HuH-7.5 (cell line): ENCODE results near the gene GDF10.
A peak's percentile ranks its signal among the peaks of the same experiment; 100 is the strongest.

Experiments used
- DNase-seq: peaks from one replicate; pipeline ENCODE4 v3.0.0; 2011; ENCODE audit warnings: low spot score

GDF10 gene

DNA sequence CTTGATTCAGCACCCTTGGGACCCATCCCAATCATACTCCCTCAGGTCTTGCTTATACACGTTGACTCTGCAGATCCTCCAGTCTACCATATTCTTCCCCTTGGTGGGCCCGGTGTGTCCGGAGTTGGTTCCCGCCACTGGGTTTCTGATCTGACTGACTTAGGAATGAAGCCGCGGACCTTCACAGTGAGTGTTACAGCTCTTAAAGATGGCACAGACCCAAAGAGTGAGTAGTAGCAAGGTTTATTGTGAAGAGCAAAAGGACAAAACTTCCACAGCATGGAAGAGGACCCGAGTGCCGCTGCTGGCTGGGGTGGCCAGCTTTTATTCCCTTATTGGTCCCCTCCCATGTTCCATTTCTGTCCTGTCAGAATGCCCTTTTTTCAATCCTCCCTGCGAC lies 5.9 kb upstream of the GDF10 start:
- no peak for DNase-seq

DNA sequence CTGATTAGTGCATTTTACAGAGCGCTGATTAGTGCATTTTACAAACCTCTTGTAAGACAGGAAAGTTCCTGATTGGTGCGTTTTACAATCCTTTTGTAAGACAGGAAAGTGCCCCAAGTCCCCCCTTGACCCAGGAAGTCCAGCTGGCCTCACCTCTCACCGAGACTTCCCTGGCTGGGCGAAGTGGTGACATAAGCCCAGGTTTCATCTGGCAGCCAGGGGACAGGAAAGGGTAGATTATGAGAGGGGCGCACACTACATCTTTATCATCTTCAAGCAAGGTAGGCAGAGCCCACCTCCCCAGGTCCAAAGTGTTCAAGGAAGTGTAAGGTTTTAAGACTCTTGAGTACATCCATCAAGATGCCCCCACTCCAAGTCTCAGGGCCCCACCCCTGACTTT lies 5.5 kb upstream of the GDF10 start:
- no peak for DNase-seq

GRCh38 chr10:47295411-47295810 lies 4.6 kb upstream of the GDF10 start:
- no peak for DNase-seq

DNA sequence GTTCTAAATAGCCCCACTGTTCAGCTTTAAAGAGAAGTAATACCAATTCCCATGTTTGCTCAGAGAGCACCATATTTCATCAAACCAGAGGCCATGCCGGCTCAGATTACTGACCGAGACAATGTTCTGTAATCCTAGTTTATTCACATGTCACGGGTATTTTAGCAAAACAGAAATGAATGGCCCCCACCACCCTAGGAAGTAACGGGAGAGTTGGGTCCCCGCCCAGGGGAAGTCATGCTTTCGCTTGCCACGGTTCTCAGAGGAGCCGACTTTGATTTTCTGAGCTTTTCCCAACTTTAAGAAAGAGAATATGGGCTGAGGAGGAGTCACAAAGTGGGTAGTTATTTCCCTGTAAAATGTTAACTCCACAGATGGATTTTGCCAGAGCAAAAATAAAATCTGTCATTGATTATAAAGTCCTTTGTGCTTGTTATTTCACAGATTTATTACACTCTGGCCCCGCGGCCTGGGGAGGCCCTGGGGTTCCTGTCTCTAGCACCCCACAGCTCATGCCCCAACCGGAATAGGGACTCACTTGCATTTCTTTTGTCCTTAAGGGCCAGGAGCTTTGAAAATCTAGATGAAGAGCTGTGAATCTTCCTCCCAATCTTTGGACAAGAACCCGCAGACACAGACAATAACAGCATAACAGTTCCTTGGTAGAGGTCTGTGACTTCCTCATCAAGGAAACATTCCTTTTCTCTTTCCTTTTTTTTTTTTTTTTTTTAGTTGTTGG lies 3.7 kb upstream of the GDF10 start:
- no peak for DNase-seq

DNA sequence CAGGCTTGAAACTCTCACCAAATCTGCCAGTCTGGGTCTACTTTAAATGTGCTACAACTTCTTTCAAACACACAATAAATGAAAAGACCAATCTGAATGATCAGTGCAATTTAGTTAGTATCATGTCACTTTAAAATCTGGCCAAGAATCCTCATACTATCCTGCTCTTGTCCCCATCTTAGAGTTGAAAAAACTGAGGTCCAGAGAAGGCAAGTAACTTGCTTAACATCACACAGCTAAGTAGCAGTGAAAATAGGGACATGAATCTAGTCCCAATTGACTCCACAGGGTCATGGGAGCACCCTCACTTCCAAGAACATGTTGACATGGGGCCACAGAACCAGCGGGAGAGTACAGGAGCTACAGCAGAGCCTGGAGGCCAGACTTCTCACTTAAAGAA lies 3.1 kb upstream of the GDF10 start:
- no peak for DNase-seq

- DNase-seq, result no peak
These were observed 2.0 kb upstream of the GDF10 start for GRCh38 chr10:47297866-47298540.

GRCh38 chr10:47298715-47299114 lies 1.3 kb upstream of the GDF10 start:
- DNase-seq, result no peak

DNA sequence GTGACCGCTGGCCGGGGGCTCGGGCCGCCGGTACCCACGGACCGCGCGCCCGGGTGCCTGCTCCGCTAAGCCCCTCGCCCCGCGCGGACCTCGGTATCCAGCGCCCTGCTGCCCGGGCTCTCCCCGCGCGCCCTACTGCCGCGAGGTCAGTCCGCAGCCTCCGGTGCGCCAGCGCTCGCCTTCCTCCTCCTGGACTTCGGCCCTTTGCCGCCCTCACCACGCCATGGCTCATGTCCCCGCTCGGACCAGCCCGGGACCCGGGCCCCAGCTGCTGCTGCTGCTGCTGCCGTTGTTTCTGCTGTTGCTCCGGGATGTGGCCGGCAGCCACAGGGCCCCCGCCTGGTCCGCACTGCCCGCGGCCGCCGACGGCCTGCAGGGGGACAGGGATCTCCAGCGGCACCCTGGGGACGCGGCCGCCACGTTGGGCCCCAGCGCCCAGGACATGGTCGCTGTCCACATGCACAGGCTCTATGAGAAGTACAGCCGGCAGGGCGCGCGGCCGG lies 483 bp downstream of the GDF10 start:
- DNase-seq, result peak; percentile 29

DNA sequence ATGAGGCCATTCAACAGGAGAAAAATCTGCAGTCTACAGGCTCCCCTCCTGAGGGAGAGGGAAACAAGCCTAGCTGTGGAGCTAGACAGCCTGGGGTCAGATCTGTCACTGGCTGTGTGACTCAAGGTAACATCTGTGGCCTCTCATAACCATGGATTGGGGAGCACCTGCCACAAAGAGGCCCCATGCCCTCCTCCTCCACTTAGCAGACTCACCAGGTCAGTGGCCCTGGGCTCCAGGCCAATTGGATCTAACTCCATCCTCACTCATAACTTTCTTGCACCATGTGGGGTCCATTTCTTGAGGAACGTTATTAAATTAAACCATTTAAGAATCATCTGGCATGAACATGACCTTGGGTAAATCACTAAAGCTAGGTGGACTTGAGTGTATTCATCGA lies 1.8 kb downstream of the GDF10 start:
- DNase-seq, result no peak

DNA sequence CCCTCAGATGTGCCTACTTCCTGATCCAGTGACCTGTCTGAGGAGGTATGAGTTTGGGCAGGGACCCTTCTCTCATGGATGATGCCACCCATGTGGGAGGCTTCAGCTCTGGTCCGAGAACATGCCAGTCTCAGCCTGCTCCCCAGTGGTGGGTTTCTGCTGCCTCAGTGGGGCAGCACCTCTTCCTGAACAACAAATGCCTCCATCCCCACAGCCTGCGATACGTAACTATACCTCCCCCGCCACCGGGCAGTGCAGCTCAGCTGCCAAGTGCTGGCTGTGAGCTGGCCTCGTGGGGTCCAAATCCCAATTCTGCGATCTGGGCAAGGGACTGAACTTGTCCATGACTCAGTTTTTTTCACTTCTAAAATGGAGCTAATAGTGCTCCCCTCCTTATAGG lies 3.1 kb downstream of the GDF10 start:
- no peak for DNase-seq

GRCh38 chr10:47303866-47304265 lies 3.9 kb downstream of the GDF10 start:
- no peak for DNase-seq

DNA sequence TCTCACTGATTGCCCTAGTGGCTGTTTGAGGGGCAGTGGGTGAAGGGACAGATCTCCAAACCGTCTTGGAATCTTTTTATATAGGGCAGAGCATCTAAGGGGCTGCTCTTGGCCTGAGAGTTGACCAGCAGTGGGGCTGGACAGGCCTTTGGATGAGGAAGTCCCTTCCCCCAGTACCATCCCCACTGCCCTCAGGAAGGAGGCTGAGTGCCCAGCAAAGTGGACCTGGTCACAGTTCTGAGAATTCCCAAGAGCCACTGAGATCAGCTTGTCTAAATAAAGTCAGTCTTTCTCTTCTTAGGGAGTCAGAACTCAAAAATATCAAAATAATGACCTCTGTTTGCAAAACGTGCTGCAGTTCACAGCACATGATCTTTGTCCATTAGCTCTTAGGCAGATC lies 5.6 kb downstream of the GDF10 start:
- DNase-seq, result no peak

DNA sequence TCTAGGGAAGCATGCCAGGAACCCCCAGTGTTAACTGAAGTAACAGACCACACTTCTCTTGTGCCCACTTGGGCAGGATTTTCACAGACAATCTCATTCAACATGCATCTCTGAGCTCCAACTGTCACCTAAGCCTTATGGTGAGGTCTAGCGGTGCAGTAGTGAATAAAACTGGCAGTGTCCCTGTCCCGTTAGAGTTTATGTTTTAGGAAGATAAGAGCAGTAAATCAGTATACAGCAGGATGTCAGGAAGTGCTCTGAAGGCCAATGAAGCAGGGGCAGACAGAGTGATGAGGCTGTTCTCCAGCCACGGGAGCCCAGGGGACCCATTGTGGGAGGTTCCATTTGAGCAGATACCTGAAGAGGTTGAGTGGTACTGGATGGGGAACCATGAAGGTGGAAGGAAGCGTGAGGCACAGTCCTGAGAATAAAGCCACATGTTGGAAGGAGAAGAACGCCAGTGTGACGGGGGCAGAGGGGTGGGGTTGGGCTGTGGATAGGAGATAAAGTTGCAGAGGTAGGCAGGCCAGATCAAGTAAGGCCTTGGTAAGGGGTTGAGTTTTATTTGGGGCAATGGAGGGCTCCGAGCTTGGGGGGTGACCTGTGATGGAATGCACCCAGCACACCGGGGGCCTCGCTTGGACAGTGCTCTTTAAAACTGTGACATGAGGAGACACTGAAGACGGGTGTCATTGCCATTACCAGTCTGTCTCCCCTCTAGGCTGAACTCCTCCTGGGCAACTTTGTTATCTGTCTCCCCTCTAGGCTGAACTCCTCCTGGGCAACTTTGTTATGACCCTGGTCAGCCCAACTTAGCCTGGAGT lies 6.6 kb downstream of the GDF10 start:
- no peak for DNase-seq

DNA sequence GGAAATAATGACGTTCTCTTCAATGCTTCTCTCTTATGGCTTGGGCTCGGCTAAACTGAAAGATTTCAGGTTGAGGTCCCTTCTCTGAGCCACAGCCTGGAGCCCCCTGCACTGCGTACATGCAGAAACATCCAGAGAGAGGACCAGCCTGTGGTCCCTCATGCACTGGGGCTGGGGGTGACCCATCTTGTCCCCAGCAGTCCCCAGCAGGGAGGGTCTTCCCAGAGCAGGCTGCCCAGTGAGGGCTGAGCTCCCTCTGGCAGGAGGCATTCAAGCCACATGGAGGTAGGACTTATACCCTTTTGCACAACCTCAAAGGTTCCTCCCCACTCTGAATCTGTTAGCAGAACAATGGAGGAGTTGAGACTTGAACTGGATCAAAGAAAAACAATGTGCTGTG lies 7.4 kb downstream of the GDF10 start:
- no peak for DNase-seq

GRCh38 chr10:47308775-47309174 lies 8.8 kb downstream of the GDF10 start:
- DNase-seq, result no peak

DNA sequence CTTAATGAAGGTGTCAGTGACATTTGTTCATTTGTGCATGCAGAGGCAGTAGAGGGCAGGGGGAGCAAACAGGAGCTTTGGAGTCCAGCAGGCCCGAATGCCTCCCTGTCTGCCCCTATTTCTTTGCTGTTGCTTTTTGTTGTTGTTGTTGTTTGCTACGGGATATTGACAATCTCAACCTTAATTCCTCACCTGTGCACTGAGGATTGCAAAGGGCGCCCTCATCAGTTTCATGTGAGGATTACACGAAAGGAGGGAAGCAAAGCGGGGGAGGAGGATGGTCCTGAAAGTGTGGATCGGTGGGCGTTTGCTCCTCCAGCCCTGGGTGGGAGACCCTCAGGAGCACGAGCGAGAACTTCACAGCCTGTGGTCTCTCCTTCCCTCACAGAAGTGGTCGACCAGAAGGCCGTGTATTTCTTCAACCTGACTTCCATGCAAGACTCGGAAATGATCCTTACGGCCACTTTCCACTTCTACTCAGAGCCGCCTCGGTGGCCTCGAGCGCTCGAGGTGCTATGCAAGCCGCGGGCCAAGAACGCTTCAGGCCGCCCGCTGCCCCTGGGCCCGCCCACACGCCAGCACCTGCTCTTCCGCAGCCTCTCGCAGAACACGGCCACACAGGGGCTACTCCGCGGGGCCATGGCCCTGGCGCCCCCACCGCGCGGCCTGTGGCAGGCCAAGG lies 9.6 kb downstream of the GDF10 start:
- DNase-seq, result no peak

- no peak for DNase-seq
These were observed 10.1 kb downstream of the GDF10 start for GRCh38 chr10:47310090-47310505.

GRCh38 chr10:47311193-47311931 lies 11.4 kb downstream of the GDF10 start:
- no peak for DNase-seq

DNA sequence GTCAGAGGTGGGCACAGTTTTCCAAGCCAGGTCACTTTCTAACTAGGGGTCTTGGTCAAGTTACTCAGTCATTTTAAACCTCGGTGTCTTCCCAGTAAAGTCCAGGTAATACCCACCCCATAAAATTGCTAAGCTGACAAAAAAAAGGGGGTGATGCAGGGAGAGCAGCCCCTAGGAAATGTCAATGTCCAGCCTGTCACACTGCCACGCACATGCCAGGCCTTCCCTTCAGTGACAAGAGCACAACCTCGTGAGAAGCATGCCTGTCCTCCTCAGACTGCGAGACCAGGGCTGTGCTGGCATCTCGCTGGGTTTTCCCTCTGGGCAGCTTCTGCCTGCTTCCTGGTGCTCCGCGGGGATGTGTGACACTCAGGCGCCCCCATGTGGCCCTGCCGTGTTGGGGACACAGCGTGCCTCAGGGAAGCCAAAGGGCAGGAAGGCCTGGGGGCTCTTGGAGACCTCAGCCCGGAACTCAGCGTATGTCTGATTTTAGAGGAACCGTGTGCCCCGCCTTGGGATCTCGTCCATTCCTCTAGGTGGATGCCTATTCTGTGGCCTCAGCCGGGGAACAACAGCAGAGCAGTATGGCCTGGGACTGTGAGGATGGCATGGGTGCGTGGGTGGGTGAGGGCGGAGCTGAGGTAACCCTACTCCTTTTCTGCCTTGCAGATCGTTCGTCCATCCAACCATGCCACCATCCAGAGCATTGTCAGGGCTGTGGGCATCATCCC lies 12.1 kb downstream of the GDF10 start:
- DNase-seq, result peak; percentile 68

DNA sequence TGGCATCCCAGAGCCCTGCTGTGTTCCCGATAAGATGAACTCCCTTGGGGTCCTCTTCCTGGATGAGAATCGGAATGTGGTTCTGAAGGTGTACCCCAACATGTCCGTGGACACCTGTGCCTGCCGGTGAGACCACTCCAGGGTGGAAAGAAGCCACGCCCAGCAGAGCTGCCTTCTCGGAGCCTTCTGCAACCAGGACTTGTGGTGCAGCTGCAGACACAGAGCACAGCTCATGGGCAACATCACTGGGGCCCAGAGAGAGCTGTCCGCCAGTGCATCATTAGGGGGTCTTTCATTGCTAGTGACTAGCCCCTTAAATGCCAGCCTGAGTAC lies 12.6 kb downstream of the GDF10 start:
- no peak for DNase-seq

GRCh38 chr10:47314416-47314970 lies 14.5 kb downstream of the GDF10 start:
- no peak for DNase-seq
